Colon (tissue), 2 donors: Measurements from ENCODE around the gene ABCF3.

ENCODE experiments used
- FAIRE-seq: peaks from 2 replicates; lab custom pipeline; 2012; peaks lifted over from hg19 to GRCh38; lab: Jason Lieb, UNC
- donor health status: control.
- donor health status: control.

Gene ABCF3

DNA sequence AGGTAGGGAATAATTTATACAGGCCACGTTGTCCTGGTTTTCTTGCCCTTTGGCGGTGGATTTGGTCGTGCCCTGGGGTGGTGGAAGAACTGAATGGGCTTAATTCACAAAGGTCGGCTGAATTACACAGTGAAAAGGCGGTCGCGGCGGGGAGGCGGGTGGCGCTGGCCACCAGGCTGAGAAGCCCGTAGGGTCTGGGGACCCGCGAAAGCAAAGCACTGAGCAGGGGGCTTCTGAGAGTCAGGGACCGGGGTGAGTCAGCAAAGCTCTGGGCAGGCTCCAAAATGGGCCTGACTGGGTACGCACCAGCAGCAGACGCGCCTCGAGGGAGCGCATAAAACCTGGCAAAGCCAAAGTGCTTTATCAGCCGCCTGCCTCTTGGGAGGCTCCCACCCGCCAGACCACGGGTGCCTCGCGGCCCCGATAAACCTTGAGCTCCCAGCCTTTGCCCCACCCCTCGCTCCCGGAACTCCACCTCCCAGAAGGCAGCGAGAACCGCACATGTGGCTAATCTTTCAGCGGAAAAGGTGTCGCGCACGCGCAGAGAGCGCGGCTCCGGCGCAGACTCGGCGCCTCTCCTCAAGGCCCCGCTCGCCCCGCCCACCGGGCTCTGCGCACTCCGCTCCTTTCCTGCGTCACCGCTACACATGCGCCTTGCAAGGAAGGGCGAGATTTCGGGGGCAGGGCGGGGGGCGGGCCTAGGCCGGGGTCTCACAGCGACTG is 377 bp upstream of the ABCF3 start:
- no peak for FAIRE-seq

DNA sequence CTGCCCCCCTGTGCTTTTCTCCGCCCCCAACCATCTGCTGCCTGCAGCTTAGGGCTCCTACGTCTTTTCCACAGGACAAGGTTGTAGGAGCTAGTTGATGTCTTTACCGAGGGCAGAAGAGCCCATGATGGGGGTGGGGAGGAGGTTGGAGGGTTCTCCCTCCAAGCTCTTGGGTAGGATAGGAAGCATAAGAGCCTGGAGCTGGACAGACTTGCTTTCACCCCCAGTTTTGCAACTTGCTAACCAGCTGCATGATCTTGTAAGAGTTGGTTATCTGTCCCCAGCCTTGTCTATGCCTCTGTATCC is 856 bp downstream of the ABCF3 start:
- no peak for FAIRE-seq

GRCh38 chr3:184188080-184188479 is 2.1 kb downstream of the ABCF3 start:
- FAIRE-seq: no peak

- FAIRE-seq: no peak
These were observed 3.4 kb downstream of the ABCF3 start for GRCh38 chr3:184189421-184189820.

DNA sequence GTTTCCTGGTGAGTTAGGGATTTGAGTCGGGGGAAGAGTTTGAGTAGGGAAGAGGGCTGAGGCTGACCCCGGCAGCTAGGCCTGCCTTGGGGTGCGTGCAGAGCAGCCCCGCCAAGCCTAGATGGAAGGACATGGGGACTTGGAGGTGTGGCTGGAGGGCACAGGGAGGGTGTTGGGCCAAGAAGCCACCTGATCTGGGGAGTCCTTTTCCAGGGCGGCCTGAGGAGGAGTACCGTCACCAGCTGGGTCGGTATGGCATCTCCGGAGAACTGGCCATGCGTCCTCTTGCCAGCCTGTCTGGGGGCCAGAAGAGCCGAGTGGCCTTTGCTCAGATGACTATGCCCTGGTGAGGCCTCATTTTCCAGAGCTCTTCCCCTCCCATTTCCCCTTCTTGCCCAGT is 6.9 kb downstream of the ABCF3 start:
- FAIRE-seq: no peak

- FAIRE-seq: no peak
These were observed 8.1 kb downstream of the ABCF3 start for GRCh38 chr3:184193991-184194539.

GRCh38 chr3:184196536-184196935 is 10.5 kb downstream of the ABCF3 start:
- FAIRE-seq: no peak

- FAIRE-seq: no peak
These were observed 12.5 kb downstream of the ABCF3 start for GRCh38 chr3:184198509-184198908.

DNA sequence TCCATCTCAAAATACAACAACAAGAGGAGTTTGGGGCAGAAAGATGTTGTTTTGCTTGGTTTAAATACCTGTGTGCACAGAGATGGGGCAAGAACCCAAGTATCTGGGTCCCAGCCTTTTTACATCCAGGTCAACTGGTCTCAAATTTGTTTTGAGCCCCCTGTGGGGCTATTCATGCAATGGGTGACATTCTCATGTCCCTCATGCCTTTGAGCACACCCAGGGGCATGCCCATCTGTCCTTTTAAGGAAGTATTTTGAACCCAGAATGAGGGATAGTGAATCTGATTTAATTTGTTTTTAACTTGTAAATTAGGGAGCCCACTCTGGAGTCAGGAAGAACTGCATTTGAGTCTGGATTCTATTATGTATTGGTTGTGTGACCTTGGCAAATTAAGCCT is 14.8 kb downstream of the ABCF3 start:
- FAIRE-seq: no peak

- no peak for FAIRE-seq
These were observed 17.5 kb downstream of the ABCF3 start for GRCh38 chr3:184203526-184203925.

DNA sequence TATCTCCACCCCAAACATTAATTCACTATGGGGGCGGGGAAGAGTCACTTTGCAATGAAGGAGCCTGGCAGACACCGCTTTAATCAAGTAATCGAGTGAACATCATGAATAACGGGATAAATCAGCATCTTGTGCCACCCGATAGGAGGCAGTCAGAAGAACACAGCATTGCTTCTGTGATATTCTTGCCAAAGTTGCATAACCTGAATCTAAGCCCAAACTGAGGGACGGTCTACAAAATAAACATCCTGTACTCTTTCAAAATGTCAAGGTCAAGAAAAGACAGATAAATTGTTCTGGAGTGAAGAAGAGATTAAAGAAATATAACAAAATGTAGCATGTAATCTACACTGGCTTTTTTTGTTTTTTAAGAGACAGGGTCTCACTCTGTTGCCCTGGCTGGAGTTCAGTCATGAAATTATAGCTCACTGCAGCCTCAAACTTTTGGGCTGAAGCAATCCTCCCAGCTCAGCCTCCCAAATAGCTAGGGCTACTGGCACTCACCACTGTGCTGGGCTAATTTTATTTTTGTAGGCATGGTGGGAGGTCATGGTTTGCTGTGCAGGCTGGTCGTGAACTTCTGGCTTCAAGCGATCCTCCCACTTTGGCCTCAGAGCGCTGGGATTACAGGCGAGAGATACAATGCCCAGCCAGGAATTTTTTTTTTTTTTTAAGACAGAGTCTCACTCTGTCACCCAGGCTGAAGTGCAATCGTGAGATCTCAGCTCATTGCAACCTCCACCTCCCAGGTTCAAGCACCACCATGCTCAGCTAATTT is 23.3 kb downstream of the ABCF3 start:
- no peak for FAIRE-seq

GRCh38 chr3:184211297-184211696 is 25.3 kb downstream of the ABCF3 start:
- no peak for FAIRE-seq

DNA sequence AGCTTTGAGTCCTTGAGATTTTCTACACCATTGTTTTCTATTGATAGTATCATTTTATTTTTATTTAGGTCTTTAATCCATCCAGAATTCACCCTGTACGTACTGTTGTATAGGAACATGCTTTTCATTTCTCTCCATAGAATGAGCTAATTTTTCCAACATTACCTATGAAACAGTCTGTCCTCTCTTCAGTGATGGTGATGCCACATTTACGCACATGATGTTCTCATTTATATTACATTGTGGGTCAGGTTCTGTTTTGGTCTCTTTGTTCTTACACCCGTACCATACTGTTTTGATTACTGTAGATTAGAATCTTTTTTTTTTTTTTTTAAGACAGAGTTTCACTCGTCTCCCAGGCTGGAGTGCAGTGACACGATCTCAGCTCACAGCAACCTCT is 25.7 kb downstream of the ABCF3 start:
- no peak for FAIRE-seq

DNA sequence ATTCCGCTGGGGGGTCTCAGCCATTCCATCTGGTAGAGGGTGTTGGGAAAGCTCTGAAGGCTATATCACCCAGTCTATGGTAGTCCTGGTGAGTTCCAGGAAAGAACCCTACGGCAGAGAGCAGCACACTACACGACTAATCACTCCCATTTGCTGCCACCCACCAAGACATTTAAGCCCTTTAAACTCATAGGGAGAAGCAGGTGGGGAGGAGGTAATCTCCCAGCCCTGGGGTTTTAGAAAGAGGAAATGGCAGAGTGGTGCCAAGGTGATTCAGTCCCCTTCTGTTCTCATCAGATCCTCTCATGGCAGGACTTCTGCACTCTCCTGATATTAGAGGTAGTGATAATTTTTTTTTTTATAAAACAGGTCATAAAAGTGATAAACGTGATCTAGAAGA is 32.8 kb downstream of the ABCF3 start:
- no peak for FAIRE-seq

DNA sequence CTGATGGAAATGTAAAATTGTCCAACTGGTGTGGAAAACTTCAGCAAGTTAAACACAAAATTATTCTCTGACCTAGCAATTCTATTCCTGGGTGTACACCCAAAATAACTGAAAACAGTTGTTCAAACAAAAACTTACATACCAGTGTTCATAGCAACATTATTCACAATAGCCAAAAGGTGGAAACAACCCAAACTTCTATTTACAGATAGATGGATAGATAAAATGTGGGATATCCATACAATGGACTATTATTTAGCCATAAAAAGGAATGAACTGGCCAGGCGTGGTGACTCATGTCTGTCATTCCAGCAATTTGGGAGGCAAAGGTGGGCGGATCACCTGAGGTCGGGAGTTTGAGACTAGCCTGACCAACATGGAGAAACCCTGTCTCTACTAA is 36.5 kb downstream of the ABCF3 start:
- no peak for FAIRE-seq

GRCh38 chr3:184223946-184224345 is 37.9 kb downstream of the ABCF3 start:
- FAIRE-seq: no peak

GRCh38 chr3:184227481-184227935 is 41.5 kb downstream of the ABCF3 start:
- no peak for FAIRE-seq

DNA sequence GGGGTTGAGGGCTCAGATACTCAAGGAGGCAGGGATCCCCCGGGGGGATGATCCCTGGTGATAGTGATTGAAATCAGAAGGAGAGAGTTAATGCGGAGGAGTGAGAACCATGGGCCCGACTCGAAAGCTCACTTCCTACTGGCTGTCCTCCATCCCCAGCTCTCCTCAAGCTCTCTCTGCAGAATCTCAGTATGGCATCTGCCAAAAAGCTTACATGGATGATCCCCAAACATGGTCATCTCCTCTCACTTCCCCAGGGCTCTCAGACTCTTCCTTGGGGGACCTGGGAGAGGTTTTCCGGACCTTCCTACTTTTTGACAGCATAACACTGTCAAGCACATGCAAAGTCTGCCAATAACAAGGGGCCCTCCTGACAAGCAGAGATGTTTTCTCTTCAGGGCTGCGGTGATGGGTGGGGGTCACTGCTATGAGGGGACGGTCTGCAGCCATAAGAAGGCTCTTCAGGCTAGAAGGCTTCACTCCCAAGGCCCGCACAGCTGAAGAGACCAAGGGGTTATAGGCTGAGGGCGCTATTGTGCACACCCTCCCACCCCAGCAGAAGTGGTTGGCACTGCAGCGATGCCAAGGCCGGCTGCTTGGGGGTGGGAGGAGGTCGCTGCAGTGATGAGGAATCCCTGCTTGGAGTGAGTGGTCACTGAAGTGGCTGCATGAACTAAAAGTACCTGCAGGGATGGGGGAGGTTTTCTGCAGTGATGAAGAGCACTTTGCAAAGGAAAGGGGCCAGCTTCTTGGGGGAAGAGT is 42.6 kb downstream of the ABCF3 start:
- no peak for FAIRE-seq

- FAIRE-seq: no peak
These were observed 43.5 kb downstream of the ABCF3 start, which contains the start of gene VWA5B2 for GRCh38 chr3:184229394-184230080. TSS of gene VWA5B2 (plus strand) at chr3:184229585. CDS start at chr3:184230529, 944 bp downstream.

DNA sequence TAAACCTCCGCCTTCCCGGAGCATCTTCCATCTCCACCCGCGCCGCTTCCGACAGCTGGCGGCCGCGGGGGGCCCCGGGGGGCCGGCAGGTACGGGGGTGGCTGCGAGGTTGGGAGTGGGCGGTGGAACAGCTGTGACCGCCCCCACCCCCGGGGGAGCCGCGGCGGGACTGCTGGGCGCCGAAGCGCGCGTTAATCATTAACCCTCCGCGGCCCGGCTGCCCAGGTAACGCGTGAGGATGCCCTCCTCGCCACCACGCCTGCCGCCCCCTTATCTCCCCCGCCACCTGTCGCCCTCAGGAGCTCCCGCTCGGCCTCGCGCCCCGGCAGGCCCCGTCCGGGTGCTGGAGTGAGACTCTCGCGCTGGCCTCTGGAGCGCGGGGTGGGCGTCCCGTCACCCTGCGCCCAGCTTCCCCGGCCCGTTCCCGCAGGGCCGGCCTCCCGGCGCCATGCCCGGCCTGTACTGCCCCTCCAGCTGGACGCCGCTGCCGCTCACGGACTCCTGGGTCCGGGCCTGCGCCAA is 44.1 kb downstream of the ABCF3 start:
- no peak for FAIRE-seq

DNA sequence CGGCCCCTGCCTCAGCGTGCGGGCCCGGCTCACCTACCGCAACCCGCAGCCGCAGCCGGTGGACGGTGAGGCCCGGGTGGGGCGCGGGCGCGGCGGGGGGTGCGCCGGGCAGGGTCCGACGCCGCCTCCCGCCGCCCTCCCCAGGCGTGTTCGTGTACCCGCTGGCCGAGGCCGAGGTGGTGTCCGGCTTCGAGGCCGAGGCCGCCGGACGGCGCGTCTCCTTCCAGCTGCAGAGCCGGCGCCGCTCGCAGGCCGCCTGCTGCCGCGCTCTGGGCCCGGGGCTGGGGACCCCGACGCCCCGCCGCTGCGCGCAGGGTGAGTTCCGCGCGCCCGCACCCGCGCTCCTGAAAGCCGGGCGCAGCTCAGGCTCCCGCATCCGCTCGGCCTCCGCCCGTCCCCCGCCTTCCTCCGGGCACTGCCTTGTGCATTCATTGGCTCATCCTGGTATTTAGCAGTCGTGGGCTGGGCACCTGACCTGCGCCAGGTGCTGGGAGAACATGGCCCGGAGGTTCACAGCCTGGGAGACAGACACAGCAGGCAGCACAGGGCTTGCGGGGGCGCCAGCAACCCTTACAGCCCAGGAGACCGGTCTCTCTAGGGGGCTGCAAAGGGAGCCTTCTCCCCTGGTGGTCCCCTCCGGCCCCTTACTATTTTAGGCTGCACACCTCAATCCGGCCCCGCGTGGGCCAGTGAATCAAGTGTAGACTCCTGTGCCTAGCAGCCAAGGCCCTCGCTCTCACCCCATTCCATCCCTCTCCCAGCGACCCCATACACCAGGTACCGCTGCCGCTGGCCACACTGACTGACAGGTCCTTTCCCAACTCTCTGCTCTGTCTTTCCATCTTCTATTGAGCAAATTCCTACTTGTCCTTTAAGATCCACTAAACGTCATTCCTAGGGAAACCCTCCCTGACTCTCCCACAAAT is 44.9 kb downstream of the ABCF3 start:
- FAIRE-seq: no peak
